ENCODE measurements around the gene ERGIC3.

DNA sequence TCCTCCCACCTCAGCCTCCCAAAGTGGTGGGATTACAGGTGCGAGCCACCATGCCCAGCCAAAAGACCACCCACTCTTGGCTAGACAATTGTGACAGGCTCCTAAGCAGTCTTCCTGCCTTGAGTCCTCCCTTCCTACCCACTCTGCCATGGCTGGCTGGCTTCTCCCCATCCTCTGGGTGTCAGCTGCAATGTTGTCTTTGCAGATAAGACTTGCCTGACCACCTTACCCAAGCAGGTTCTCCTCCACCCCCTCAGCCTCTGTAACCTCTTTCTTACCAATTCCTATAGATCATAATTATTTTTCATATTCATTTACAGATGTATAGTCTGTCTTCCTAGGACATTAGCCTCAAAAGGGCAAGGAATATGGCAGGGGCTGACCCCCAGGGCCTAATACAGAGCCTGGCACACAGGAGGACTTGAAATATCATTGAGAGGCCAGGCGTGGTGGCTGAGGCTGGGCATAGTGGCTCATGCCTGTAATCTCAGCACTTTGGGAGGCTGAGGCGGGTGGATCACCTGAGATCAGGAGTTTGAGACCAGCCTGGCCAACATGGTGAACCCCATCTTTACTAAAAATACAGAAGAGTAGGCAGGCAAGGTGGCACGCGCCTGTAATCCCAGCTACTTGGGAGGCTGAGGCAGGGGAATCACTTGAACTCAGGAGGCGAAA lies 45.0 kb downstream of the ERGIC3 start:
- TF ChIP-seq ZBTB7A (tag by site-specific recombination; IDR thresholded peaks at IDR 0.05; ENCODE audit: low read depth): no peak
- no peak for TF ChIP-seq KLF16 (tag by site-specific recombination; IDR thresholded peaks at IDR 0.05)
- no peak for TF ChIP-seq ZNF169 (tag by site-specific recombination; IDR thresholded peaks at IDR 0.05)
- TF ChIP-seq, protein P1, sequence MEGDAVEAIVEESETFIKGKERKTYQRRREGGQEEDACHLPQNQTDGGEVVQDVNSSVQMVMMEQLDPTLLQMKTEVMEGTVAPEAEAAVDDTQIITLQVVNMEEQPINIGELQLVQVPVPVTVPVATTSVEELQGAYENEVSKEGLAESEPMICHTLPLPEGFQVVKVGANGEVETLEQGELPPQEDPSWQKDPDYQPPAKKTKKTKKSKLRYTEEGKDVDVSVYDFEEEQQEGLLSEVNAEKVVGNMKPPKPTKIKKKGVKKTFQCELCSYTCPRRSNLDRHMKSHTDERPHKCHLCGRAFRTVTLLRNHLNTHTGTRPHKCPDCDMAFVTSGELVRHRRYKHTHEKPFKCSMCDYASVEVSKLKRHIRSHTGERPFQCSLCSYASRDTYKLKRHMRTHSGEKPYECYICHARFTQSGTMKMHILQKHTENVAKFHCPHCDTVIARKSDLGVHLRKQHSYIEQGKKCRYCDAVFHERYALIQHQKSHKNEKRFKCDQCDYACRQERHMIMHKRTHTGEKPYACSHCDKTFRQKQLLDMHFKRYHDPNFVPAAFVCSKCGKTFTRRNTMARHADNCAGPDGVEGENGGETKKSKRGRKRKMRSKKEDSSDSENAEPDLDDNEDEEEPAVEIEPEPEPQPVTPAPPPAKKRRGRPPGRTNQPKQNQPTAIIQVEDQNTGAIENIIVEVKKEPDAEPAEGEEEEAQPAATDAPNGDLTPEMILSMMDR (tag by site-specific recombination; IDR thresholded peaks at IDR 0.05): no peak
- TF ChIP-seq ZNF561 (tag by site-specific recombination; IDR thresholded peaks at IDR 0.05; ENCODE audit: borderline replicate concordance): no peak
- TF ChIP-seq KLF1 (tag by site-specific recombination; IDR thresholded peaks at IDR 0.05): no peak
- TF ChIP-seq ZNF768 (tag by site-specific recombination; IDR thresholded peaks at IDR 0.05): no peak
- no peak for TF ChIP-seq BCL11A (tag by site-specific recombination; IDR thresholded peaks at IDR 0.05; ENCODE audit: low read depth)
- no peak for TF ChIP-seq RBAK (tag by site-specific recombination; IDR thresholded peaks at IDR 0.05)
- no peak for TF ChIP-seq ZNF335 (tag by site-specific recombination; conservative IDR thresholded peaks at IDR 0.05)
- TF ChIP-seq ZNF530 (tag by site-specific recombination; IDR thresholded peaks at IDR 0.05; ENCODE audit: low read depth): no peak
- TF ChIP-seq, protein P2, sequence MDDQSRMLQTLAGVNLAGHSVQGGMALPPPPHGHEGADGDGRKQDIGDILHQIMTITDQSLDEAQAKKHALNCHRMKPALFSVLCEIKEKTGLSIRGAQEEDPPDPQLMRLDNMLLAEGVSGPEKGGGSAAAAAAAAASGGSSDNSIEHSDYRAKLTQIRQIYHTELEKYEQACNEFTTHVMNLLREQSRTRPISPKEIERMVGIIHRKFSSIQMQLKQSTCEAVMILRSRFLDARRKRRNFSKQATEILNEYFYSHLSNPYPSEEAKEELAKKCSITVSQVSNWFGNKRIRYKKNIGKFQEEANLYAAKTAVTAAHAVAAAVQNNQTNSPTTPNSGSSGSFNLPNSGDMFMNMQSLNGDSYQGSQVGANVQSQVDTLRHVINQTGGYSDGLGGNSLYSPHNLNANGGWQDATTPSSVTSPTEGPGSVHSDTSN (CRISPR knock-in tag; IDR thresholded peaks at IDR 0.05): no peak

Data from HEK293 (cell line).